Measurements from ENCODE around the gene DNASE1L3.
A peak's percentile ranks its signal among the peaks of the same experiment; 100 is the strongest.
"Not testable (repeated sequence)": the region's sequence is repeated elsewhere in the genome, so short reads cannot be mapped to it uniquely, and the experiment has no call there.

The DNASE1L3 gene

GRCh38 chr3:58236527-58237237 lies 25.9 kb upstream of the DNASE1L3 start:
- DNase-seq (ENCODE audit: low spot score), result peak; percentile 29

DNA sequence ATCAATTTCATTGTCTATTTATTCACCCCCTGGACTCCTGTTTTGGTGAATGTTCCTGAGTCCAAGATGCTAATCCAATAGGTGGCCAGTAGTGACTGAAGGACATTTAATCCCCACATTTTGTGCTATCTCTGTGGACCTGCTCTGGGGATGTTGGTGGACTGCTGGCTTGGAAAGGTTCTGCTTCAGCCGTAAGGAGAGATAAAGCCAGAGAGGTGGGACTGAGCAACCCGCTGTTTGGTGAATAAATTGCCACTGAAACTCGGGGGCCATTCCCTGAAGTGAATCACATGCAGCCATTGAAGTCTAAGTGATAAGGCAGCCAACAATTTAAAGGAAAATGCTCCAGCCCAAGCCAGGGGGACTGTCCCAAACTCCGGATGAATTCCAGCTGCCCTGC lies 25.2 kb upstream of the DNASE1L3 start:
- no peak for DNase-seq (ENCODE audit: low spot score)

- DNase-seq (ENCODE audit: low spot score), result no peak
Observed at GRCh38 chr3:58234516-58234931, 23.8 kb upstream of the DNASE1L3 start.

- no peak for DNase-seq (ENCODE audit: low spot score)
Observed at GRCh38 chr3:58231666-58232065, 20.9 kb upstream of the DNASE1L3 start.

GRCh38 chr3:58230876-58231552 lies 20.2 kb upstream of the DNASE1L3 start:
- DNase-seq (ENCODE audit: low spot score), result no peak

GRCh38 chr3:58227933-58228332 lies 17.2 kb upstream of the DNASE1L3 start:
- not testable (repeated sequence) for DNase-seq (ENCODE audit: low spot score)

DNA sequence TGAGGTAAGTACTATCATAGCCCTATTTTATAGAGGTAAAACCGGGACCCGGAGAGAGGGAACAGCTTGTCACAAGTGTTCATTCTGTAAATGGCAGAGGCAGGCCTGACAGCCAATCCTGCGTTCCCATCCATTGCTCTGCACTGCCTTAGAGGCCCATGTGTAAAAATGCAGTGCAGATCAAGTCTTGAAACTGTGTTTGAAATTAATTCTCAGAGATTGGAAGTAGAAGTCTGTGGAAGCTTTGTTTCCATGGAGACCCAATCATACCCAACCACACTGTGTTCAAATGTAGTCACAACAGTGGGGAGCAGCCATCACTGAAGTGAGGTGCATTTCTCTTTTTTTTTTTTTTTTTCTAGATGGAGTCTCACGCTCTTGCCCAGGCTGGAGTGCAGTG lies 13.1 kb upstream of the DNASE1L3 start:
- no peak for DNase-seq (ENCODE audit: low spot score)

DNA sequence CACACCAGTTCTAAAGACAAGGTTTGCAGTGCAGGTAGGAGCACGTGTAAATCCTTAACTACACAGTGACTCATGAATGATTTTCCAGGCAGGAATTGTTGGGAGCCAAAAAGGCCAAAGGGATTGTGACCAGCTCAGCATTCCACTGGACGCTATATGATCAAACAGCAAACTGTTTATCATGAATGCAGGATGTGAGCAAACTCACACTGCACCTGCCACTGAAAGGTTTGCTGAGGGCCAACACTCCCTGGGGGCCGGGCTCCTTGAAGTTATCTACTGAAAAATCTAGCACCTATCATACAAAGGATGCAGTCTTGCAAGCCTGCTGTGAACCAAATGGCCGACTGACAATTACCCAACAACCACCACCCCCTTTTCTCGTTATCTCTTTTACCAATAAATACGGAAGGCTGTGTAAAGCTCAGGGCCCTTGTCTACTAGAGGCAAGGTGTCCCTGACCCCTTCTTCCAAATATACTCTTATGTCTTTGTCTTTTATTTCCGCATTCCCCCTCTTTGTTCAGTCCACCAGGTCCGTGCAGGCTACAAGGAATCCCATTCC lies 11.5 kb upstream of the DNASE1L3 start:
- DNase-seq (ENCODE audit: low spot score), result no peak

GRCh38 chr3:58218904-58219303 lies 8.1 kb upstream of the DNASE1L3 start:
- DNase-seq (ENCODE audit: low spot score), result no peak

DNA sequence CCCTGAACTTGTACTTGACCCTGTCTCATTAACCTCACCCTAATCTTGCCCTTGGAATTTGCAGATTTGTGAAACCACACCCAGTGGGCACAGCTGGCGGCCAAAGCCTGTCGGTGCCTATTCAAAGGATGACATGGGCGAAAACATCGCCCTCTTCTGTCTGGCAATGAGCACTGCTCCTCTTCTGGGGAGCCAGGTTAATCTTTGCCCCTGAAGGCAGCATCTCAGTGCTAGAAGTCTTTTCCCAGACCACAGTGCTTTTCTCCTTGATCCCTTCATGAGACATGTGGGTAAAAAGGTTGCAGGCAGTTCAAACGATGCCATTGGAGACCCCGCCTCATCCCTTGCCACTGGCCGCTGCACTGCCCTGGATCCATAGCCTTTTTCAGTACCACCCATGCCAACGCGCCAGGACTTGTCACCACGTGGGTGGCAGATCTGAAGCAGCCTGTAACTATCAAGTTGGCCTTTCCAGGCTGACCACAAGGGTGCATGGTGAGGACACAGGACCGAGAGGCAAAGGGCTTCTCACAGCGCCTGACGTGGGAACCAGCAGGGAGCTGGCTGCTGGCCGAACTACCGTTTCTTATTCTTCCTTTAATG lies 6.5 kb upstream of the DNASE1L3 start:
- peak; percentile 85 for DNase-seq (ENCODE audit: low spot score)

- DNase-seq (ENCODE audit: low spot score), result no peak
Observed at GRCh38 chr3:58216496-58217195, 5.9 kb upstream of the DNASE1L3 start.

DNA sequence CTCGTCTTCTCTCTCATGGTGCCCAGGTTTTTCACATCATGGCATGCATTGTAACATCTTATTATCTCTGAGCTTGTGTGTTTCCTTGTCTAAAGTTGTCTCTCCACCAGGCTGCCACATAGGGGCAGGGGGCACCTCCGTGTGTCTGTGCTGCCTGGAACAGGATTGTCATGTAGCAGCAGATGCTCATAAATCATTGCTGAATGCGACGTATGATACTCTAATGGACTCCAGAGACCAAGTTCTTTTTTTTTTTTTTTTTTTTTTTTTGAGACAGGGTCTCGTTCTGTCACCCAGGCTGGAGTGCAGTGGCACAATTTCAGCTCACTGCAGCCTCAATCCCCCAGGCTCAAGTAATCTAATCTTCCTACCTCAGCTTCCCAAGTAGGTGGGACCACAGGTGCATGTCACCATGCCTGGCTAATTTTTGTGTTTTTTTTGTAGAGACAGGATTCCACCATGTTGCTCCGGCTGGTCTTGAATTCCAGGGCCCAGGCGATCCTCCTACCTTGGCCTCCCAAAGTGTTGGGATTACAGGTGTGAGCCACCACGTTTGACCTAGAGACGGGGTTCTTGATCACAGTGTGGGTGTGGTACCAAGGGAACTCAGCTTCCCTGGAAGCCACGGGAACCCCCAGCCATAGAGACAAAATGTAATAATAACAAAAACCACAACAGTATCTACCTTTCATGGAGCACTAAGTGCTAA lies 4.7 kb upstream of the DNASE1L3 start:
- no peak for DNase-seq (ENCODE audit: low spot score)

DNA sequence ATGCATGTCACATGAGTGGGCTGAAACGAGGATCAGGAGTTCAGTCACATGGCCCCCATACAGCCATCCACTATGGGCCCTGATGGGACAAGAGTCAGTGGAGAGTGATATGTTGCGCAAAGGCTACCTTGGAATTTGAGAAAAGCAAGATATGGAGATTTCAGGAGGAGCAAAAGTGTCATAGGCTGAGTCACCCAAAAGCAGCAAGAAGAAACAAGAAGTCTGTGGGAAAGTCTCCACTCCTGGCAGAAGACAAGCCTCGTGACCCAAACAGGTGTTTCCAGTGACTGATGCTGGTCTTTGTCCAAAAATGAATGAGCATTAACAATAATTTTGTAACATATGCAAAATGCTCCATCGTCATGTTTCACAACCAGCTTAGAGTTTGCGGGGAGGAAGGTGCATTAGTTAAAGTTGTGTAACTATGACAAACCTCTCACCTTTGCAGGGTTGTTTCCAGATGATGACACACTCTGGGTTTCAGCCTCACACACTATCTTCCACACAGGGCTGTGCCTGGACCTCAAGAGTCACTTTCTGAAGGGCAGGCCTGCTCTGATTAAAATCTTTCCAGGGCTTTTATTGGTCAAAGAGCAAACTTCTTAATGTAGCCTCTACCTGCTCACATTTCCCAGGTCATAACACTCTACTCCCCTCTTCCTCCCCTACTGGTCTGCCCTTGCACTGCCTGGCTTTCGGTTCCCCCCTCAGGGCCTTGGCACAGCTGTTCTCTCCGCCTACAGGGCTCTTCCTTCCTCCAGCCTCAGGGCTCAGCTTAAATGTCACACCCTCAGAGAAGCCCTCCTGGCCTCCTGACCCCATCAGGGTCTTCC lies 3.9 kb upstream of the DNASE1L3 start:
- DNase-seq (ENCODE audit: low spot score), result no peak

DNA sequence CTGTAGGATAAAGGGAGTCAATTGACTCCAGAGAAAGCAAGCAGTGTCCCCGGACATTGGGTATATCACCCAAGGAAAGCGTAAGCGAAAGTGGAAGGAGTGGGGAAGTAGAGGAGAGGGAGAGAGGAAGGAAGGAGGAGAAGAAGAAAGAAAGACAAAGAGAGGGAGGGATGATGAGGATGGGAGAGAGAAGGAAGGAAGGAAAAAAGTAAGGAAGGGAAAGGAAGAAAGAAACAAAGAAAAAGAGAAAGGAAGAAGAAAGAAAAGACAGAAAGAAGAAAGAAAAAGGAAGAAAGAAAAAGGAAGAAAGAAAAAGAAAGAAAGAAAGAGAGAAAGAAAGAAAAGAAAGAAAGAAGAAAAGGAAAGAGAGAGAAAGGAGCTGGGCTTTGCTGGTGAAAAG lies 839 bp downstream of the DNASE1L3 start:
- no peak for DNase-seq (ENCODE audit: low spot score)

GRCh38 chr3:58207954-58208353 lies 2.8 kb downstream of the DNASE1L3 start:
- no peak for DNase-seq (ENCODE audit: low spot score)

DNA sequence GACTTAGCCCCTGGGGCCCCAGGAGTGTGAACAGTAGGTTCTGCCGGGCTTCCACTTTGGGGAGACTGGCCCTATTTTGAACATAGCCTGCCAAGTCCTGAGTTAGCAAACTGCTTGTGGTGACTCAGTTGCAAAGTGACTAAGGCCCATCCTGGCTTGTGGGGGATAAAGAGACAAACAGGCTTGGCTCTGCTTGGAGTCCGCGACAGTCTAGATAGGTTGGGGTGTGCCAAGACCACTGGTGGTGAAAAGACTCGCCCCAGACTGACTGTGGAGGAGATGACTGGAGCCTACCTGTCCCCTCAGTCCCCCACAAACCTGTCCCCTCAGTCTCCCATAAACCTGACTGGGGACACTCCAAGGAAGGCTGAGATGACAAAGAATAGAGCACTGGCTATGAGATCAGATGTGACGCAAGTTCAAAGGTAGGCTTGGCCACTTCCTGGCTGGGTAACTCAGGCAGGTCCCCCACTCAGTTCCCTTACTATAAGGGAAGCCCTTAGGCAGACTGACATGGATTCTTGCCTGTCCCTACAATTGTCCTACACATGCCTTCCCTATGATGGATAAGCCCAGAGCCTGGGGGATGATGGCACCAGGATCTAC lies 4.3 kb downstream of the DNASE1L3 start:
- DNase-seq (ENCODE audit: low spot score), result no peak

GRCh38 chr3:58205981-58206380 lies 4.8 kb downstream of the DNASE1L3 start:
- DNase-seq (ENCODE audit: low spot score), result no peak

- DNase-seq (ENCODE audit: low spot score), result no peak
Observed at GRCh38 chr3:58204720-58205119, 6.1 kb downstream of the DNASE1L3 start.

DNA sequence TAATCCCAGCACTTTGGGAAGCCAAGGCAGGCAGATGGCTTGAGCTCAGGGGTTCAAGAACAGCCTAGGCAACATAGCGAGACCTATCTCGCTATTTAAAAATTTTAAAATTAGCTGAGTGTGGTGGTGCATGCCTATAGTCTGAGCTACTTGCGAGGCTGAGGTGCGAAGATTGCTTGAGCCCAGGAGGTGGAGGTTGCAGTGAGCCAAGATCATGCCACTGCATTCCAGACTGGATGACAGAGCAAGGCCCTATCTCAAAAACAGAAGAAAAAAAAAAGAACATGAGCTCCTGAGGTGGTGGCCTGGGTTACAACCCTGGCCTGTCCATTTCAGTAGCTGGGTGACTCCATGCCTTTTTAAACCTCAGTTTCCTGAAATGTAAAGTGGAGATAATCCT lies 7.2 kb downstream of the DNASE1L3 start:
- DNase-seq (ENCODE audit: low spot score), result no peak

DNA sequence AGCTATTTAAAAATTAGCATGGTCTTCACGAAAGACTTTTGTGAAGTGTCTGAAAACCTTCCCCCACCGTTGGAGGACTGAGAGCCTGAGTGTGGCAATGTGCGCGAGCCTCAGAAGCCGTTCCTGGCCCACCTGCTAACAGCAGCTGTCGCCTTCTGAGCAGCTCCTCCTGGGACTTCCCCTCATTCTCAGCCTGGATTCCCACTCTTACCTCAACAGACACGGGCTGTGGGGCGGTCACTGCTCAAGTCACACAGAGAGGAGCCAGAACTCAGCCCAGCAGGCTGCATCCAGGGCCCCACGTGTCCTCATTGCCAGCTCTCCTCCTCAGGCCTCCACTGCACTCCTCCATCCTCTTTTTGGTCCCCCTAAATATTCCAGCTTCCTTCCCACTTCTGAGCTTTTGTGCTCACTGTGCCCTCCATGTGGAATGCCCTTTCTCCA lies 7.8 kb downstream of the DNASE1L3 start:
- no peak for DNase-seq (ENCODE audit: low spot score)

Data from iPS-NIHi11 (cell line).